ENCODE results near the gene ITGB5. TPM values are rescaled to one million over a fixed set of nuclear protein-coding genes. Genes with fewer than 3 reads are reported as not detected.
"Not testable (repeated sequence)": the region's sequence is repeated elsewhere in the genome, so short reads cannot be mapped to it uniquely, and the experiment has no call there.

ITGB5 gene
- total RNA-seq, 2 donors from 2014 or later, result 73.5 to 88.7 TPM

DNA sequence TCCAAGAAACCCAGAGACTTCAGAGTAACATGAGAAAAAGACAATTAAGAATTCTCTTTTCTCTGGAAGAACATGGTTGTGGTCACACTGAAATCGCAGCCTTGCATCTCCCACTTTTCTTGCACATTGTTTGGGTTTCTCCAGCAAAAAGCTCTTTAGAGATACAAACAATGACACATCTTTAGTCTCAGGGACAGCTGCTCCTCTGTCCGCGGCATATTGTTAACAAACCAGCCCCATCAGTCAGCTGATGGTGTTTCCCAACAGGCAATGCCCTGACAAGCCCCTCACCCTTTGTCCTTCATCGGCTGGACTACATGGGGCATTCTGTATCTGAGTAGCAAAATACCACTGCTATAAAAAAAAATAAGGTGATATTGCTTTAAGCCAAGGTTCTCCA, 103.5 kb downstream of the ITGB5 start:
- Histone ChIP-seq H3K4me1 (peaks cover 4% of the 10 kb centered on the region), H3K27ac (no peak overlapping the region)

DNA sequence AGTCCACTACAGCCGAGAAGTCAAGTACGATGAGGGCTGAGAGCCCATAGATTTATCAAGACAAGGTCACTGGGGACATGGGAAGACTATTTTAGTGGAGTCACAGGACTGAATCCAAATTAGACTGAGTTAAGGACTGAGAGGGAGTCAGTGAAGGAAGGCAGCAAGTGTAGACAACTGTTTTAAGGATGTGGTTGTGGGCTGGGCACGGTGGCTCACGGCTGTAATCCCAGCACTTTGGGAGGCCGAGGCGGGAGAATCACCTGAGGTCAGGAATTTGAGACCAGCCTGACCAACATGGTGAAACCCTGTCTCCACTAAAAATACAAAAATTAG, 104.8 kb downstream of the ITGB5 start:
- H3K27me3 ChIP-seq; H3K27ac ChIP-seq; intact Hi-C loops (cut with DNase I); DNase-seq; H3K36me3 ChIP-seq (replicated peaks in 1 of 2; ENCODE audit: insufficient read depth in 1 of 2, low read depth in 2 of 2); H3K4me3 ChIP-seq; ATAC-seq; H3K4me1 ChIP-seq; H3K9me3 ChIP-seq: not testable (repeated sequence)
- 91 to 96% methylated on average over 6 of the region's 6 CpGs for WGBS, 2 donors

More for the DNA sequence above, 103.5 kb downstream of the ITGB5 start:
- DNase-seq (no peak), ATAC-seq (no peak)
- intact Hi-C loops (cut with DNase I), result no loop called here
- Histone ChIP-seq H3K27me3 (no peaks in the 10 kb centered on the region), H3K9me3 (no peaks in the 10 kb centered on the region), H3K4me3 (no peak overlapping the region), H3K36me3 (replicated peaks in 1 of 2; ENCODE audit: insufficient read depth in 1 of 2, low read depth in 2 of 2) (no peaks in the 10 kb centered on the region)
- no peak for TF ChIP-seq POLR2A (IDR thresholded peaks at IDR 0.05)
- TF ChIP-seq, protein P1, sequence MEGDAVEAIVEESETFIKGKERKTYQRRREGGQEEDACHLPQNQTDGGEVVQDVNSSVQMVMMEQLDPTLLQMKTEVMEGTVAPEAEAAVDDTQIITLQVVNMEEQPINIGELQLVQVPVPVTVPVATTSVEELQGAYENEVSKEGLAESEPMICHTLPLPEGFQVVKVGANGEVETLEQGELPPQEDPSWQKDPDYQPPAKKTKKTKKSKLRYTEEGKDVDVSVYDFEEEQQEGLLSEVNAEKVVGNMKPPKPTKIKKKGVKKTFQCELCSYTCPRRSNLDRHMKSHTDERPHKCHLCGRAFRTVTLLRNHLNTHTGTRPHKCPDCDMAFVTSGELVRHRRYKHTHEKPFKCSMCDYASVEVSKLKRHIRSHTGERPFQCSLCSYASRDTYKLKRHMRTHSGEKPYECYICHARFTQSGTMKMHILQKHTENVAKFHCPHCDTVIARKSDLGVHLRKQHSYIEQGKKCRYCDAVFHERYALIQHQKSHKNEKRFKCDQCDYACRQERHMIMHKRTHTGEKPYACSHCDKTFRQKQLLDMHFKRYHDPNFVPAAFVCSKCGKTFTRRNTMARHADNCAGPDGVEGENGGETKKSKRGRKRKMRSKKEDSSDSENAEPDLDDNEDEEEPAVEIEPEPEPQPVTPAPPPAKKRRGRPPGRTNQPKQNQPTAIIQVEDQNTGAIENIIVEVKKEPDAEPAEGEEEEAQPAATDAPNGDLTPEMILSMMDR (IDR thresholded peaks at IDR 0.05), result no peak
- 88 to 91% methylated on average over 4 of the region's 4 CpGs for WGBS, 2 donors

DNA sequence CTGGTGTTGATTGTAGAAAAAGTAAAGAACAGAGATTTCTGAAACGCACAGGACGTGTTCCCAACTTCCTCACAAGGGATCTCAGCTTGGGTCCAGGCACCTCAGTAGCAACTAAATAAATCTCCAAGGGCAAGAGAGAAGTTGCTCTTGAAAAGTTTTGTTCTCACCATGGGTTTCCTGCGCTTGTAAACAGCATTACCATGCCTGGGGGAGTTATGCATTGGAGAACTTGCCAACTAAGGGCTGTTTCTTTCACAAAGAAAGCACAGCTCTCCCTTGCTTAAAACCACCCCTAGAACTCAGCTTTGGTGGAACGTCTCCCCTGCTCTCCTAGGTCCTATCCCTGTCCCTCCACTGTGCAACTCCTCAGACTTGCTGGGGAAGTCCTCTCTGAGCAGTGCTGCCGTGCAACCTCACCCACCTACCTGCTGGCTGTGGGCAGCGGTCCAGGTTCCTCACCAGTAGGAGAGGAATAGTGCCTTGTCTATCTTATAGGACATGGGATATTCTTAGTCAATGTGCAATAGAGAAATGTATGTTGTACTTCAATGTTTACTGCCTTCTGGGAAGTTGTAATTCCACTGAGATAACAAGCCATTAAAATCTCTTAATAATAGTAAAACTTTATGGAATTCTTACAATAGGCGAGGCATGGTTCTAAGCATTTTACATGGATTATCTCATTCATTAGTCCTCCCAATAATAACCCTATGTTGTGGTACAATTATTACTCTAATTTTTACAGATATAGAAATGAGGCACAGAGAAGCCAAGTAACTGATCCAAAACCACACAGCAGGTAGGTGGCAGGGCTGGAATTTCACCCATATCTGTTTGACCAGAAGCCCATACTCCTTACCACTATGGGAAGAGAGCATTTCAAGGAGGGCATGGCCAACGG, 105.4 kb downstream of the ITGB5 start:
- intact Hi-C loops (cut with DNase I), result no loop called here
- no peak for DNase-seq
- Histone ChIP-seq H3K9me3 (no peaks in the 10 kb centered on the region), H3K4me1 (peaks cover 4% of the 10 kb centered on the region), H3K27ac (peak overlapping the region in 1 of 4 donors; percentile 51), H3K27me3 (no peaks in the 10 kb centered on the region), H3K36me3 (replicated peaks in 1 of 2; ENCODE audit: insufficient read depth in 1 of 2, low read depth in 2 of 2) (no peaks in the 10 kb centered on the region), H3K4me3 (no peak overlapping the region)
- WGBS, 2 donors, result 83 to 84% methylated on average over 8 of the region's 8 CpGs
- no peak for TF ChIP-seq POLR2A (IDR thresholded peaks at IDR 0.05)
- TF ChIP-seq, protein P1 (IDR thresholded peaks at IDR 0.05), result no peak
- no peak for ATAC-seq

DNA sequence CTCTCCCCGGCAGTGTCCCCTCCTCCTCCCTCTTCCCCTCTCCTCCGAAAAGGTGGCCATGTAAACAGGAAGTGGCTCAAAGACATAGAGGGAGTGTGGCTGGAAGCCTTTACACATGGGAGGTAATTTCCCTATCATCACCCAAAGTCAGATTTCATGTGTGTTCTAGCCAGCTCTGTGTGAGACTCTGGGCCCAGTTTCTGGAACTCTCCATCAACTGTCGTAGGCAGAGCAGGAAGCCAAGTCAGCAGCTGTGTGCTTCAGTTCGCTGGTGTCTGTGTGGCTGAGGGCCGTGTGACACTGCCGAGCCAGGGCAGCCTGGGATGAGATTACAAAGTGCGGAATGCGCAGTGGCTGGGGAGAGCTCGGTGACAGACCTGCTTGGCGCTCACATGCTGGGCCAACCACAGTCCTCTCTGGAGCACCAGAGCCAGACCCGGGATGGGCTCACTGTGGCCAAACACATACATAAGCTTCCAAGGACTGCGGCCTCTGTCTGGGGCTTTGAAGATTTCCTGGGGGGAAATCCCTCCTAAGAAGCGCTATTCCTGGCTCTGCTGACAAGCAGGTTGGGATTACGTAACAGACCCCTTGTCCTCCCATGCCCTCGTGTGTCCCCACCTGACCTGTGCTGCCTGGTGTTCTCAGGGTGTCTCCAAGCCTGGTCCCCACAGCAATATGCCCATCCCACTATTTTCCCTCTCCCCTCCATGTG, 106.2 kb downstream of the ITGB5 start:
- H3K4me1 ChIP-seq, result no peaks in the 10 kb centered on the region
- ATAC-seq, result peak; percentile 55

DNA sequence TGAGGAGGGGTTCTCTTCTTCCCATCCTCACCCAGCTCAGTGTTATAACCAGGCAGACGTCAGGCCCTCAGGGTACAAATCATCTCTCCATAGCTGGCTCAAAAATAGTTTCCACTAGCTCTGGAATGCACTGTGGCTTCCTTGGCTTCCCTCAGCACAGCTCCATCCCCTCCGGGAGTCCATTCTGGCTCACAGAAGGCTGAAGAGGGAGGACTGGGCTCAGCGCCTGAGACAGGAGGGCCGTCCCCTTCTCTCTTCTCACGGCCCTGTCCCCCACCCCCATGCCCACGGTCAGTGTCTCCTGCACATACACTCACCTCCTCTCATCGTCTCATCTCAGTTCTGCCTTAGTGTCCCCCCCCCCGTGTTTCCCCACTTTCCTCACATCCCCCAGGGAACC, 106.8 kb downstream of the ITGB5 start:
- DNase-seq (peak in 2 of 4 donors; percentile 28 to 47), ATAC-seq (peak; percentile 67)
- no peaks in the 10 kb centered on the region for H3K27me3 ChIP-seq
- WGBS, 2 donors, result 81% methylated on average over 8 of the region's 8 CpGs
- no peaks in the 10 kb centered on the region for H3K36me3 ChIP-seq (replicated peaks in 1 of 2; ENCODE audit: insufficient read depth in 1 of 2, low read depth in 2 of 2)
- intact Hi-C loops (cut with DNase I), result no loop called here
- peak overlapping the region in 2 of 4 donors; percentile 18 to 51 for H3K27ac ChIP-seq
- no peaks in the 10 kb centered on the region for H3K4me1 ChIP-seq
- no peaks in the 10 kb centered on the region for H3K9me3 ChIP-seq
- TF ChIP-seq POLR2A (IDR thresholded peaks at IDR 0.05), result no peak
- TF ChIP-seq, protein P1 (IDR thresholded peaks at IDR 0.05), result no peak
- no peak overlapping the region for H3K4me3 ChIP-seq

More for the DNA sequence above, 106.2 kb downstream of the ITGB5 start:
- Histone ChIP-seq H3K27me3 (no peaks in the 10 kb centered on the region), H3K27ac (peak overlapping the region in 2 of 4 donors; percentile 18 to 51), H3K9me3 (no peaks in the 10 kb centered on the region), H3K4me3 (no peak overlapping the region), H3K36me3 (replicated peaks in 1 of 2; ENCODE audit: insufficient read depth in 1 of 2, low read depth in 2 of 2) (no peaks in the 10 kb centered on the region)
- 68 to 70% methylated on average over 4 to 15 of the region's 15 CpGs for WGBS, 2 donors
- intact Hi-C loops (cut with DNase I), result no loop called here
- DNase-seq, result peak in 3 of 4 donors; percentile 37 to 58 (median 44)
- TF ChIP-seq, protein P1 (IDR thresholded peaks at IDR 0.05), result no peak
- no peak for TF ChIP-seq POLR2A (IDR thresholded peaks at IDR 0.05)
